HG03460 (cell line): ENCODE measurements around the gene MRPL16.
"Not testable (repeated sequence)": the region's sequence is repeated elsewhere in the genome, so short reads cannot be mapped to it uniquely, and the experiment has no call there.

Experiments
- ATAC-seq: cut with Tn5 transposase; IDR thresholded peaks from one replicate; pipeline ENCODE4 v1.9.1; 2021; ENCODE audit not compliant: unreplicated experiment

Gene MRPL16

GRCh38 chr11:59813364-59813763, 2.8 kb upstream of the MRPL16 start:
- ATAC-seq: no peak

GRCh38 chr11:59812220-59812619, 1.6 kb upstream of the MRPL16 start:
- no peak for ATAC-seq

GRCh38 chr11:59810911-59811259, 307 bp upstream of the MRPL16 start:
- ATAC-seq: no peak

GRCh38 chr11:59807047-59807610, 3.4 kb downstream of the MRPL16 start:
- no peak for ATAC-seq

GRCh38 chr11:59804061-59804460, 6.5 kb downstream of the MRPL16 start:
- no peak for ATAC-seq

GRCh38 chr11:59802639-59803176, 7.9 kb downstream of the MRPL16 start:
- no peak for ATAC-seq

GRCh38 chr11:59801981-59802638, 8.5 kb downstream of the MRPL16 start:
- no peak for ATAC-seq

- ATAC-seq: no peak
Measured at GRCh38 chr11:59801160-59801706, 9.3 kb downstream of the MRPL16 start.

GRCh38 chr11:59800390-59801025, 10.1 kb downstream of the MRPL16 start:
- no peak for ATAC-seq

- no peak for ATAC-seq
Measured at GRCh38 chr11:59794417-59794816, 16.2 kb downstream of the MRPL16 start.

- no peak for ATAC-seq
Measured at GRCh38 chr11:59792507-59792906, 18.1 kb downstream of the MRPL16 start.

- ATAC-seq: no peak
Measured at GRCh38 chr11:59791639-59792038, 18.9 kb downstream of the MRPL16 start.

- ATAC-seq: no peak
Measured at GRCh38 chr11:59787816-59788215, 22.8 kb downstream of the MRPL16 start.

GRCh38 chr11:59787255-59787588, 23.4 kb downstream of the MRPL16 start:
- no peak for ATAC-seq

- ATAC-seq: no peak
Measured at GRCh38 chr11:59785818-59786217, 24.8 kb downstream of the MRPL16 start.

GRCh38 chr11:59784441-59784840, 26.1 kb downstream of the MRPL16 start:
- ATAC-seq: not testable (repeated sequence)

GRCh38 chr11:59783632-59784090, 26.9 kb downstream of the MRPL16 start:
- no peak for ATAC-seq

- no peak for ATAC-seq
Measured at GRCh38 chr11:59782080-59782479, 28.5 kb downstream of the MRPL16 start.

- no peak for ATAC-seq
Measured at GRCh38 chr11:59779487-59779886, 31.1 kb downstream of the MRPL16 start.

GRCh38 chr11:59778122-59778521, 32.5 kb downstream of the MRPL16 start:
- ATAC-seq: no peak

- ATAC-seq: no peak
Measured at GRCh38 chr11:59777104-59777503, 33.5 kb downstream of the MRPL16 start.
